ENCODE data around the gene PAPSS2.

The PAPSS2 gene

DNA sequence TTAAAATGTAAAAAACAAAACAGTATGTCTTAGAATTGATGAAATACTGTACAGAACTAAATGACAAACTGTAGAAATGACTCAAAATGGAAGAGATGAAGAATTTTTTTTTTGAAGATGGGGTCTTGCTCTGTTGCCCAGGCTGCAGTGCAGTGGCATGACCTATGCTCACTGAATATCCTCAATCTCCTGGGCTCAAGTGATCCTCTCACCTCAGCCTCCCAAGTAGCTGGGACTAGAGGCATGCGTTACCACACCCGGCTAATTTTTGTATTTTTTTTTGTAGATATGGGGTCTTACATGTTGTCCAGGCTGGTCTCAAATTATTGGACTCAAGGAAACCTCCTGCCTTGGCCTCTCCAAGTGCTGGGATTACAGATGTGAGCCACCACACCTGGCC lies 121.9 kb downstream of the PAPSS2 start:
- H3K4me3 ChIP-seq: no peak overlapping the region
- H3K27ac ChIP-seq: no peak overlapping the region
- DNase-seq (ENCODE audit: low spot score): no peak
- TF ChIP-seq, protein P1, sequence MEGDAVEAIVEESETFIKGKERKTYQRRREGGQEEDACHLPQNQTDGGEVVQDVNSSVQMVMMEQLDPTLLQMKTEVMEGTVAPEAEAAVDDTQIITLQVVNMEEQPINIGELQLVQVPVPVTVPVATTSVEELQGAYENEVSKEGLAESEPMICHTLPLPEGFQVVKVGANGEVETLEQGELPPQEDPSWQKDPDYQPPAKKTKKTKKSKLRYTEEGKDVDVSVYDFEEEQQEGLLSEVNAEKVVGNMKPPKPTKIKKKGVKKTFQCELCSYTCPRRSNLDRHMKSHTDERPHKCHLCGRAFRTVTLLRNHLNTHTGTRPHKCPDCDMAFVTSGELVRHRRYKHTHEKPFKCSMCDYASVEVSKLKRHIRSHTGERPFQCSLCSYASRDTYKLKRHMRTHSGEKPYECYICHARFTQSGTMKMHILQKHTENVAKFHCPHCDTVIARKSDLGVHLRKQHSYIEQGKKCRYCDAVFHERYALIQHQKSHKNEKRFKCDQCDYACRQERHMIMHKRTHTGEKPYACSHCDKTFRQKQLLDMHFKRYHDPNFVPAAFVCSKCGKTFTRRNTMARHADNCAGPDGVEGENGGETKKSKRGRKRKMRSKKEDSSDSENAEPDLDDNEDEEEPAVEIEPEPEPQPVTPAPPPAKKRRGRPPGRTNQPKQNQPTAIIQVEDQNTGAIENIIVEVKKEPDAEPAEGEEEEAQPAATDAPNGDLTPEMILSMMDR (IDR thresholded peaks at IDR 0.05): no peak

DNA sequence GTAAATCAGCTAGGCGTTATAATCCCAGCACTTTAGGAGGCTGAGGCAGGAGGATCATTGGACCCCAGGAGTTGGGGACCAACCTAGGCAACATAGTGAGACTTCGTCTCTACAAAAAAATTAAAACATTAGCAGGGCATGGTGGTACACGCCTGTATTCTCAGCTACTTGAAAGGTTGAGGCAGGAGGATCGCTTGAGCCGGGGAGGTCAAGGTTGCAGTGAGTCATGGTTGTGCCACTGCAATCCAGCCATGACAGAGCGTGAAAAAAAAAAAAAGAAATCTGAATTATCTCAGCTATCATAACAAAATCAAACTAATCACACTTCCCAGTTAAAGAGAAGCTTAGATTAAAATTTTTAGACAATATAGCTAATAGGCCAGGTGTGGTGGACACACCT lies 123.0 kb downstream of the PAPSS2 start:
- Histone ChIP-seq H3K27ac (no peak overlapping the region), H3K4me3 (no peak overlapping the region)
- TF ChIP-seq, protein P1 (IDR thresholded peaks at IDR 0.05): no peak
- no peak for DNase-seq (ENCODE audit: low spot score)

DNA sequence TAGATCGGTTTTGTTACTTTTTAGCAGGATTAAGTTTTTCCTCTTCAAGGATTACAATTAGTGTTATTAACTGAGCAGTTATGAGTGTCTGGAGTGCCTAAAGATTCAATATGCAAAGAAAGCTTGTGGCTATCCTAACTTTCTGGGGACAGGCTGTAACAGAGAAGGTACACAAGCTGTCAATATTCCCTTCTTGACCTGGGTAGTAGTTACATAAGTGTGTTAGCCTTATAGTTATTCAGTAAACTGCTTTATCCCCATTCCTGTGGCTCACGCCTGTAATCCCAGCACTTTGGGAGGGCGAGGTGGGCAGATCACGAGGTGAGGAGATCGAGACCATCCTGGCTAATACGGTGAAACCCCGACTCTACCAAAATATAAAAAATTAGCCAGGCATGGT lies 126.7 kb downstream of the PAPSS2 start:
- no peak for DNase-seq (ENCODE audit: low spot score)
- TF ChIP-seq, protein P1 (IDR thresholded peaks at IDR 0.05): no peak
- no peak overlapping the region for H3K27ac ChIP-seq
- no peak overlapping the region for H3K4me3 ChIP-seq

DNA sequence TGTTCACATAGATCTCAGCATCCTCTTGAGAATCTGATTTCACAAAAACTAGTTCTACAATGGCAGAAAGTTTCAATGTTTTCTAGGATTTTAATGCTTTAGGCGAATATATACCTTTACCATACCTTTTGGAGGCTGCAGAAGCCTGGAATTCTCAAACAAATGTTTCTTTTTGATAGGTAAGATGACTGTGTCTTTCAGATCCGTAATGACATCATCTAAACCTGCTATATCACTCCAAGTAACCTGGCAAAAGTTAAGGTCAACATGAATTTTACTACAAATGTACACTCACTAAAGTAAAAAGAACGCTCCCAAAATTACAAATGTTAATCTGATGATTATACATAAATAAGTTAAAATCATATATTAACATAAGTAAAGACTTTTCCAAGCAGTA lies 130.5 kb downstream of the PAPSS2 start:
- no peak overlapping the region for H3K4me3 ChIP-seq
- TF ChIP-seq, protein P1 (IDR thresholded peaks at IDR 0.05): no peak
- no peak for DNase-seq (ENCODE audit: low spot score)

DNA sequence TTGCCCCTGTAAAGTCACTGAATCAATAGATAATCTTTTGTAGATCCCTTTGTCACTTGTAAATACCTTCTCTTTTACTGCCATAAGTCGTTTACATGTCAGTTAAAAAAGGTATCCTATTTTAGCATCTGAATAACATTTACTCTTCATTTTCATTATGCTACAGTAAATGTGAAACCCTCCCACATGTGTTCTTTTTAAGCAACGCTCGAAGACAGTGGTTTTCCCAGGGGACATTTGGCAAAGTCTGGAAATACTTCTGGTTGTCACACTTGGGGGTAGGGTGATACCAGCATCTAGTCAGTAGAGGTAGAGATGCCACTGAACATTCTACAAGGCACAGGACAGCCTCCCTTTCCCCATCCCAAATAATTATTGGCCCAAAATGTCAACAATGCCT lies 134.6 kb downstream of the PAPSS2 start:
- Histone ChIP-seq H3K27ac (no peak overlapping the region), H3K4me3 (no peak overlapping the region)
- TF ChIP-seq, protein P1 (IDR thresholded peaks at IDR 0.05): no peak
- no peak for DNase-seq (ENCODE audit: low spot score)

More for the DNA sequence above, 130.5 kb downstream of the PAPSS2 start:
- H3K27ac ChIP-seq: no peak overlapping the region
